SW480 (cell line): Measurements from ENCODE around the gene PEX16.

Experiments used
- DNase-seq: peaks from one replicate; pipeline ENCODE4 v3.0.0-alpha.2; 2016; ENCODE audit warnings: low spot score

The PEX16 gene

GRCh38 chr11:45917623-45918330 lies at the start of gene PEX16:
Gene PEX16, minus strand, starts transcription at chr11:45917877. Its CDS starts 66 bp downstream, at chr11:45917811.
- peak; percentile 97 for DNase-seq

- peak; percentile 78 for DNase-seq
Observed at GRCh38 chr11:45964911-45965389, 47.3 kb upstream of the PEX16 start.

DNA sequence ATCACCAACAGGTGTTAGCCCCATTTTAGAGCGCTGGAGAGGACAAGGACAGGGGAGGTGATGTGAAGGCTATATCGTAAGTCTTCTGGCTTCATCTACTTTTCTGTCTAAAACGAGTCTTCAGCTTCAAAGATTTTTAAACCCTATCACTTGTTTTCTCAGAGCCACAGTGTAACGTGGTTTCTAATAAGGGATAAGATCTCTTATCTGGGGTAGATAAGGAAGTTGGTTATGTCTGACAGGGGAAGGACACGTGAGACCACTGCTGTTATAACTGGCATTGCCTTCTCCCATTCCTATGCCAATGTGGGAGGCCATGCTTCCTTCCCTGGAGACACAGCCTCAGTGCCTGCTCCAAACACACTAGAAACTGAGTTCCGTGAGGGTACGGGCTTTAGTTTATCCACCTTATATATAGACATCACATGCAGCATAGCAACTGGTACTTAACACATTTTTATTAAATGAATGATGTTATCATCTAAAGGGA lies 44.1 kb upstream of the PEX16 start:
- DNase-seq, result no peak

DNA sequence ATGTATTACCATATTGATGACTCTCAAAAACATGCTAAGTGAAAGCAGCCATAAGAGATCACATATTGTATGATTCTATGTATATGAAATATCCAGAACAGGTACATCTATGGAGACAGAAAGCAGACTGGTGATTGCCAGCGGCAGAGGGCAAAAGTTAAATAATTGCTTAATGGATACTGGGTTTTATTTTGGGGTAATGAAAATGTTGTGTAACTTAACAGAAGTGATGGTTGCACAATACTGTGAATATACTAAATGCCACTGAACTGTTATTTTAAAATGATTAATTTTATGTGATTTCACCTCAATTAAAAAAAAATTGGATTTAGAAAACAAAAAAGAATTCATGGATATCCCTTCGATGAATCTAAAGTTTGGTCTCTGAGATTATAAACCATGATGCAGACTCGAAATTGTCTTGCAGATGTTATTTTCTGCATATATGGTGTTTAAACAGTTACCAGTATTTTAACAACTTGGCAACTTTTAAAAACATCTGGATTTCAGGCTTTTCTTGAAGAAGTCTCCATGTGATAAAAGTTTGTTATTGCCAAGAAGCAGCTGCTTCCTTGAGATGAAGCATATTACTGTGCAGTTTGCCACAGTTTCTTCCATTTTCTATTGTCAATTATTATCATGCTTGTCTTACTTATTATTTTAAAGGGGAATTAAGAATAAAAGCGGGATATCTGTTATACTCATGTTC lies 42.9 kb upstream of the PEX16 start:
- no peak for DNase-seq

DNA sequence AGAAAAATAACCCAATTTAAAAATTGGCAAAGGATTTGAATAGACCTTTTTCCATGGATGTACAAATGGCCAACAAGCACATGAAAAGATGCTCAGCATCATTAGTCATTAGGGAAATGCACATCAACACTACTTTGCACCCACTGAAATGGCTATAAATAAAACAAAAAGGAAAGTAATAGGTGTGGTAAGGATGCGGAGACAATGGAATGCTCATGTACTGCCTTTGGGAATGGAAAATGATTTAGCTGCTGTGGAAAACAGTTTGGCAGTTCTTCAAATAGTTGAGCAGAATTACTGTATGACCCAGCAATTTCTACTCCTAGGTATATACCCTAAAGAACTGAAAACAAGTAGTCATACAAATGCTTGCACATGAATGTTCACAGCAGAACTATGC lies 42.2 kb upstream of the PEX16 start:
- no peak for DNase-seq

DNA sequence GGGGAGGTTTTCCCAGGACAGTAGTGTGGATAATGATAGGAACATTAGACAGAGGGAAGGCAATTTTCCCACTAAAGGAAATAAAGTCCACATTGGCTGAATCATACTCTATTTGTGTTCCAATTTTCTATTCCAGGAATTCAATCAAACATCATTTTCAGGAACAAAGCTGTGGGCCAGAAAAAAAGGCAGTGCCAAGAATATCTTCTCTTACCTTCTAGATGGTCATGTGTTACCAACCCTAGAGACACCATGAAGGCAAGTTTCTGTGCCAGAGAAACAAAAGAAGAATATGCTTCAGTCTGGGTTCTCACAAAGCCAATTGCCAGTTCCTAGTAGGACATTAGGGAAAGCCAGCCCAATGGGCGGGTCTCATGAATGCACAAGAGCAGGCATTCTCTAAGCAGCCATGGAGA lies 32.3 kb upstream of the PEX16 start:
- no peak for DNase-seq

- DNase-seq, result no peak
Observed at GRCh38 chr11:45948356-45948755, 30.7 kb upstream of the PEX16 start.

DNA sequence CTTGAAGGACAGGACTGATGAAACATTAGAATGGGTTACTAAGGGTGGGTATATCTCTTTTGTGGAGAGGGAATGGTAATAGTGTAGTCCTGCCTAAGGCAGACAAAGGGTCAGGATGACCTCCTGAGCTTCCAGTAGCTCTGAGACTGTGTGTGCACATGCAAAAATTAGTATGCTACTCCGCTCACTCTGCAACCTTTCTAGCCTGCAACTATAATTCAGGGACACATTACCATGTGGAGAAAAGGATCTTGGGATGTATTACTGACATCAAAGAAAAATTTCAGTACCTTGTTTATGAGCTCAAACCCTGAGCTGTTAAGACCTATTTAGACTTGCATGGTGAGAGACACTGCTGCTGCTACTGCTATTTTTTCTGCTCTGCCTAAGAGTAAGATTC lies 30.2 kb upstream of the PEX16 start:
- no peak for DNase-seq

- DNase-seq, result no peak
Observed at GRCh38 chr11:45945397-45945999, 27.8 kb upstream of the PEX16 start.

GRCh38 chr11:45942381-45942780 lies 24.7 kb upstream of the PEX16 start:
- no peak for DNase-seq

DNA sequence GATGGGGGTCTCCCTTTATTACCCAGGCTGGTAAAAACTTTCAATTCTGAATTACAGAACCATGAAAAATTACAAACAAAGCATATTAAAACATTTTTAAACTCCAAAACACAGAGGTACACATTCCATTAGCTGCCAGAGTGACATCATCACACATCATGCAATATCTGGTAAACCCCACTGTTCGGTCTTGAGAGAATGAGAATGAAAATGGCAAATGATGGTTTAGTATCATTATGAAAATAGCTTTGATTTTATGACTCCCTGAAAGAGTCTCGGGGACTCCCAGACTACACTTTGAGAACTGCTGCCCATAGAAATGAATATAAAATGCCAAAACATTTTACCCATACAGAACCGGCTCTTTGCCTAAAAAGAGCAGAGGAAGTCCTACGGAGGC lies 23.6 kb upstream of the PEX16 start:
- no peak for DNase-seq

GRCh38 chr11:45939836-45940235 lies 22.2 kb upstream of the PEX16 start:
- DNase-seq, result no peak

DNA sequence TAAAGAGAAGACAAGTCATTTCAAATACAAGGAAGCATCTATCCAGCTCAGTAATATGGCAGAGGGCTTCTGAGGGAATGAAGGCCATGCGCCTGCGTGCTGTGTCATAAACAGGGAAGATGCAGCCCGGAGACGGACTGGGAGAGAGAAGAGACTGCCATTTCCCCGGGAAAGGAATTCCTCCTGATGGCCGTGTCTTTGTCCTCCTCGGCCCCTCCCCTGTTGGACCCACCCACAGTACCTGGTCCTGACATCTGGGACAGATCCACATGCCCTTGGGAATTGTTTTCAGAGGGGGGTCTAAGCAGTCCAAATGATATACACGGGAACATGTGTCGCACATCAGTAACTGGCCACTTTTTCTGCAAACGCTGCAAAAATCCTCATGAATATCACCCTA lies 20.2 kb upstream of the PEX16 start:
- DNase-seq, result no peak

DNA sequence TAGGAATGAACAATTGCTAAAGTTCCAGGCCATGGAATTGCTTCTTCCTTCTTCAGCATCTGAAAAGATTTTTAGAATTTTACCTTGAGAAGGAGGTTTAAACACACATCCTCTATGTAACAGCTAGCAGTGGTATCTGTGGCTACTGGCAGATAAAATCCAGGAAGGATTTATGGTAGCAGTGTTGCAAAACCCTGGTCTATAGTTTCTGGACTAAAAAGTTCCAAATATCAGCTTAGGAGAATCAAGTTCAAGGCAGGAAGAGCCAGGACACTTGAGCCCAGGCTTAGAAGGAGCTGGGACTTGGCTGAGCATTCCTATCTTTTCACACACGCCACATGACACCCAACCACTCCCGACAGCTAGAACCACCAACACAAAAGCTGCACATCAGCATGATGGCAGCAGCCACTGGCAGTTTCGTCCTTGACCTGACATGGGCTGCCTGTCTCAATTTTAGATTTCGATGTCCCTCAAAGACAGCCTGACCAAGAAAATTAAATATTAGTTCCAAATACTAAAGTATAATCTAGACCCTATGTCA lies 18.9 kb upstream of the PEX16 start:
- no peak for DNase-seq

DNA sequence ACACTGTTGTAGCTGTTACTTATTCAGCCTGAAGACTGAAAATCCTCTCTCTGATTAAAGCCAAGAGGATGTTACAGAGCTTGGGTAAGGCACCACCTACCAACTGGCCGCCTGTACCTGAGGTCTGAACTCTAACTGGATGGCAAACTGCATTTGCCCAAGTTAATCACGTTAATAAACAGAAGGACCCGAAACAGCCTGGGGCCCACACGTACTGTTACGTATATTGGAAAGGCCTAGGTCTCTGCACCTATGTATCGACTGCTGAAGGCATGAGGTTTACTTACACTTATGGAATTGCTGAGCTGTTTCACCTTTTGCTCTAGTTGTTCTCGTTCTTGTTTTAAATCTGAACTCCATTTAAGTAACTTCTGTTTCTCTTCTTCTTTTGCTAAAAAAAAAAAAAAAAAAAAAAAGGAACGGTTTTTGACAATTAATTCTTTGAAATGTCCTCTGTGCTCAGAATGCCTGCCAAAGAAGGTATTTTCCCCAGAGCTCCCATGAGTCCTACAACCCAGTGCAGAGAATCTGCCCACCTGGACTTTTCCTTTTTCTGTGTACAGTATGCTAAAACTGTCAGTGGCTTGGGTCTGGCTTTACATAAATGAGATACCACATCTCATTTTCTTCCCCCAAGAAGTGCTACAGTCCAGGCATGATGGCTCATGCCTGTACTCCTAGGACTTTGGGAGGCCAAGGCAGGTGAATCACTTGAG lies 17.8 kb upstream of the PEX16 start:
- DNase-seq, result no peak

GRCh38 chr11:45934580-45935318 lies 17.1 kb upstream of the PEX16 start:
- no peak for DNase-seq

GRCh38 chr11:45933846-45934579 lies 16.3 kb upstream of the PEX16 start:
- no peak for DNase-seq

DNA sequence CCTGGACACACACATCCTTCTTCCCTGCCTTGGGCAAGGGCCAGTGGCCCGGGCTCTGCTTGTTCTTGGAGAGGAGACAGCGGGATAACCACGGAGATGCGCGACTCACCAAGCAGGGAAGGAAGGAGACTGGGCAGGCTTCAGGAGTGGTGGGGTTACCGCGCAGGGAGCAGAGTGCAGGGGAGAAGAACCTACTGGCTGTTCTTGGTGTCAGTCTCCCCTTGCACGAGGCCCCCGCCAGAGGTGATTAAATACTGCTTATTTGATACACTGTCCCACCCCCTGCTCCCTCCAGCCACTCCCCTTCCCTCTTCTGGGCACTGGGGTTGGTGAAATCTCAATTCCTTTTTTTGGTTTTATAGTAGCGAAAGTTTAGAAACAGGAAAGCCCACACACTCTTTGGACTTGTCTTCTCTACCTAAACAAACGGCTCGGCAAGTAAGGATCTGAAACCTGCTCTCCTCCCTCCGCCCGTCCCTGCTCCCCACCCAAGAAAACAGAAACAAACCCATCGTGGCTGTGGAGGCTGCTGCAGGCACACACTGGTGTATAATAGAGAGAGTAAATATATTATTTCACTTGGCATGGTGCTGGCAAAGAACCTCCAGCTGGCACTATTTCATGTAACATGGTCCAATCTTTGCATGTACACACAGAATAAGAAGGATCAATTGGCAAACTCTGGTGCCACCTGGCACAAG lies 15.6 kb upstream of the PEX16 start:
- no peak for DNase-seq

DNA sequence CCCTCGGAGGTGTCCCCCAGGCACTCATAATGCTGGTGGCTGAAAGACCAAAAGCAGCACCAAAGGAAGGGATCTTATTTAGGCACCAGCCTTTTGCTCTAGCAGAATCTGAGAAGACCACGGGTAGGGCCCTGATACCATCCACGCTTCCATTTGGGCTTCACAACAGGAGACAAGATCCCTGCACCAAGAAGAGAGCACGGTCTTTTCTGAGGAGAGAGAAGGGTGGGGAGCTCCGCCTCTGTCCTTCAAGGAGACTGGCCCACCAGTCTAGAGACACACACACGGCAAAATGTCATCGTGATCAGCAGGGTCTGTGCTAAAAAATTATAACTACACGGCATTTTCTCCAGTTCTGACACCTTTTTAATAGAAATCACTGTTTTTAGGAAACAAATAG lies 14.5 kb upstream of the PEX16 start:
- DNase-seq, result no peak

GRCh38 chr11:45931739-45932138 lies 14.1 kb upstream of the PEX16 start:
- DNase-seq, result no peak
